Osteocyte (in vitro differentiated cells): Measurements from ENCODE around the gene PPP1R11. TPM values are rescaled to one million over a fixed set of nuclear protein-coding genes. Genes with fewer than 3 reads are reported as not detected.

ENCODE experiments used
- DNase-seq: peaks from one replicate; pipeline ENCODE4 v3.0.0; 2021; ENCODE audit warnings: mixed read lengths; ENCODE audit not compliant: unreplicated experiment; ENCODE audit errors: extremely low spot score
- H3K27ac Mint-ChIP-seq: one replicate; pipeline ENCODE4 v1.8.0; 2021; ENCODE audit warnings: mild to moderate bottlenecking, mixed read lengths; ENCODE audit not compliant: unreplicated experiment
- H3K27me3 Mint-ChIP-seq: one replicate; pipeline ENCODE4 v1.8.0; 2021; ENCODE audit warnings: mixed read lengths; ENCODE audit not compliant: unreplicated experiment
- H3K36me3 Mint-ChIP-seq: one replicate; pipeline ENCODE4 v1.8.0; 2021; ENCODE audit warnings: mixed read lengths; ENCODE audit not compliant: unreplicated experiment
- H3K4me1 Mint-ChIP-seq: one replicate; pipeline ENCODE4 v1.8.0; 2021; ENCODE audit warnings: mixed read lengths; ENCODE audit not compliant: unreplicated experiment
- H3K4me3 Mint-ChIP-seq: one replicate; pipeline ENCODE4 v1.8.0; 2021; ENCODE audit warnings: mild to moderate bottlenecking, moderate library complexity, mixed read lengths; ENCODE audit not compliant: unreplicated experiment
- H3K9me3 Mint-ChIP-seq: one replicate; pipeline ENCODE4 v1.8.0; 2021; ENCODE audit warnings: mixed read lengths; ENCODE audit not compliant: unreplicated experiment
- CTCF ChIP-seq: fragments of 200-600 bp; sonication (generic); IDR thresholded peaks from 2 replicates; pipeline ENCODE4 v1.5.0; 2021; ENCODE audit warnings: antibody characterized with exemption, mild to moderate bottlenecking, moderate library complexity
- total RNA-seq: library from RNA; stranded (reverse); gene quantifications from 2 replicates; pipeline ENCODE4 v1.2.1, GENCODE V29; 2021

The PPP1R11 gene
- total RNA-seq, 1 donor from 2014 or later: 52.9 TPM

DNA sequence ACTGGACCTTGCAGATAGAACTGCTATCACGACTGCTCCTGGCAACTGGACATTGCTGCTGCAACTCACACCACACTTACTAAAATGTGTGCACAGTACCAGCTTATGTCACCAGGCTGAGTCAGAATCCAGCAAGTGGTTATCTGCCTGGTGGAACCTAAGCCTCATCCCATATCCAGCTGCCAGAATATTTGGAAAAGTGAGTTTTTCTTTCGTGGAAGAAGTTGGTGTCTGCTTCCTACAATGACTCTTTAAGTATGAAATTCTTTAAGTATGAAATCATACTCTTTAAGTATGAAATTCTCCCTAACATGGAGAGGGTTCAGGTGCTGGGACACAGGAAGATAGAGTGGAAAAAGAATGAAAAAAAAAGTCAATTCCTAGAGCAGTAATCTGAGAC lies 22.4 kb upstream of the PPP1R11 start:
- H3K36me3 Mint-ChIP-seq: no peaks in the 10 kb centered on the region
- peaks cover 11% of the 10 kb centered on the region for H3K4me1 Mint-ChIP-seq
- no peak overlapping the region for H3K27ac Mint-ChIP-seq
- TF ChIP-seq CTCF: no peak
- H3K4me3 Mint-ChIP-seq: no peak overlapping the region
- H3K9me3 Mint-ChIP-seq: no peaks in the 10 kb centered on the region
- no peaks in the 10 kb centered on the region for H3K27me3 Mint-ChIP-seq
- DNase-seq: no peak

DNA sequence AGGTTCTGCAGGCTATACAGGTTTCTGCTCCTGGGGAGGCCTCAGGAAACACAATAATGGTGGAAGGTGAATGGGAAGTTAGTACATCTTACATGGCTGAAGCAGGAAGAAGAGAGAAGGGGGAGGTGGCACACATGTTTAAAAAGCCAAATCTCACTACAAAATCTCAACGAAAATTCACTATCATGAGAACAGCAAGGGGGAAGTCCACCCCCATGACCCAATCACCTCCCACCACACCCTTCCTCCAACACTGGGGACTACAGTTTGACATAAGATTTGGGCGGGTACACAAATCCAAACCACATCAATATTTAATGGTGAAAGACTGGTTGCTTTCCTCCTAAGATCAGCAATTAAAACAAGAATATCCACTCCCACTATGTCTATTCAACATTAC lies 19.8 kb upstream of the PPP1R11 start:
- Mint-ChIP-seq H3K27ac (no peak overlapping the region), H3K9me3 (no peaks in the 10 kb centered on the region), H3K36me3 (no peaks in the 10 kb centered on the region), H3K4me1 (peaks cover 11% of the 10 kb centered on the region), H3K27me3 (no peaks in the 10 kb centered on the region), H3K4me3 (no peak overlapping the region)
- no peak for DNase-seq
- no peak for TF ChIP-seq CTCF

DNA sequence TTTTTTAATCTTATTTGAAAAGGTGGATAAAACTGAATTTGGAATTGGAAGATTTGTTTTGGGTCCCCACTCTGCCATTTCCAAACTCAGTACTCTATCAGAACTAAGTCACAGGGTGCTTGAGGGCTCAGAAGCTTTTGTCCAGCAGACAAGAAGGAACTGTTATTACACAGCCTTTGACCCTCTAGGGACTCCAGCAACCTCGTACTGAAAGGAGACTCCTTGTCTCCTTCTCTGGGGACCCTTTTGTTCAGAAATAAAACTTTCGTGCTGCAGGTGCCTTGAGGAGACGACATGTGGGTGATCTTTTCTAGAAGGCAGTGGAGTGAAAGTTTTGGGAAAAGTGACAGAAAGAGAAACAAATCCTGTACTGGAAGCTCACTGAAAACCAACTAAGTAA lies 13.3 kb upstream of the PPP1R11 start:
- Mint-ChIP-seq H3K27me3 (no peaks in the 10 kb centered on the region), H3K4me1 (no peaks in the 10 kb centered on the region), H3K27ac (no peak overlapping the region), H3K4me3 (no peak overlapping the region), H3K36me3 (peaks cover 13% of the 10 kb centered on the region), H3K9me3 (no peaks in the 10 kb centered on the region)
- no peak for DNase-seq
- TF ChIP-seq CTCF: no peak

GRCh38 chr6:30055513-30055912 lies 11.5 kb upstream of the PPP1R11 start:
- H3K9me3 Mint-ChIP-seq: no peaks in the 10 kb centered on the region
- H3K27me3 Mint-ChIP-seq: no peaks in the 10 kb centered on the region
- no peak for DNase-seq
- H3K4me3 Mint-ChIP-seq: no peak overlapping the region
- H3K4me1 Mint-ChIP-seq: peaks cover 11% of the 10 kb centered on the region
- H3K27ac Mint-ChIP-seq: no peak overlapping the region
- peaks cover 13% of the 10 kb centered on the region for H3K36me3 Mint-ChIP-seq
- no peak for TF ChIP-seq CTCF

GRCh38 chr6:30060606-30061091 lies 6.3 kb upstream of the PPP1R11 start:
- Mint-ChIP-seq H3K4me3 (peak overlapping the region; percentile 89), H3K9me3 (no peaks in the 10 kb centered on the region), H3K27ac (peak overlapping the region; percentile 97), H3K4me1 (peaks cover 30% of the 10 kb centered on the region), H3K27me3 (no peaks in the 10 kb centered on the region), H3K36me3 (peaks cover 17% of the 10 kb centered on the region)
- no peak for TF ChIP-seq CTCF
- no peak for DNase-seq
